Esophagus squamous epithelium (tissue), 4 donors: ENCODE results near the gene LACTBL1.

Experiments
- POLR2A ChIP-seq, 4 donors: fragments of 450-650 bp; IDR thresholded peaks; one replicate each; pipeline ENCODE4 v1.6.1; 2017; ENCODE audit warnings: antibody characterized with exemption in 4 of 4, mild to moderate bottlenecking in 4 of 4, moderate library complexity in 3 of 4
- TF ChIP-seq, protein P1 (sequence below), 6 experiments: fragments of 450-650 bp in 4 of 6; fragments of 200-600 bp in 2 of 6; sonication (generic) in 2 of 6; IDR thresholded peaks; one replicate each; pipeline ENCODE4 v1.5.1; 2016 to 2019; ENCODE audit warnings: antibody characterized with exemption in 6 of 6, mild to moderate bottlenecking in 4 of 6, moderate library complexity in 4 of 6

GRCh38 chr1:22957066-22957465, 15.6 kb downstream of the LACTBL1 start:
- TF ChIP-seq POLR2A (IDR thresholded peaks at IDR 0.05), result no peak
- TF ChIP-seq, protein P1, sequence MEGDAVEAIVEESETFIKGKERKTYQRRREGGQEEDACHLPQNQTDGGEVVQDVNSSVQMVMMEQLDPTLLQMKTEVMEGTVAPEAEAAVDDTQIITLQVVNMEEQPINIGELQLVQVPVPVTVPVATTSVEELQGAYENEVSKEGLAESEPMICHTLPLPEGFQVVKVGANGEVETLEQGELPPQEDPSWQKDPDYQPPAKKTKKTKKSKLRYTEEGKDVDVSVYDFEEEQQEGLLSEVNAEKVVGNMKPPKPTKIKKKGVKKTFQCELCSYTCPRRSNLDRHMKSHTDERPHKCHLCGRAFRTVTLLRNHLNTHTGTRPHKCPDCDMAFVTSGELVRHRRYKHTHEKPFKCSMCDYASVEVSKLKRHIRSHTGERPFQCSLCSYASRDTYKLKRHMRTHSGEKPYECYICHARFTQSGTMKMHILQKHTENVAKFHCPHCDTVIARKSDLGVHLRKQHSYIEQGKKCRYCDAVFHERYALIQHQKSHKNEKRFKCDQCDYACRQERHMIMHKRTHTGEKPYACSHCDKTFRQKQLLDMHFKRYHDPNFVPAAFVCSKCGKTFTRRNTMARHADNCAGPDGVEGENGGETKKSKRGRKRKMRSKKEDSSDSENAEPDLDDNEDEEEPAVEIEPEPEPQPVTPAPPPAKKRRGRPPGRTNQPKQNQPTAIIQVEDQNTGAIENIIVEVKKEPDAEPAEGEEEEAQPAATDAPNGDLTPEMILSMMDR (IDR thresholded peaks at IDR 0.05), result no peak
